Astrocyte (in vitro differentiated cells and primary cell): ENCODE data around the gene CFAP43.

ENCODE experiments used
- CTCF ChIP-seq: IDR thresholded peaks from 2 replicates; pipeline ENCODE4 v1.5.1; 2011; ENCODE audit warnings: low read depth, mild to moderate bottlenecking, inconsistent platforms, low read length, moderate library complexity; ENCODE audit not compliant: insufficient read depth
- EZH2 ChIP-seq: IDR thresholded peaks from 2 replicates; pipeline ENCODE4 v1.6.1; 2012; ENCODE audit warnings: mild to moderate bottlenecking, low read length, inconsistent platforms; ENCODE audit not compliant: insufficient read depth

GRCh38 chr10:104258209-104258608 lies 26.0 kb upstream of the CFAP43 start:
- TF ChIP-seq CTCF (no peak), EZH2 (no peak)
